Esophagus squamous epithelium (tissue), 5 donors: ENCODE measurements around the gene CACNA1I. TPM values are rescaled to one million over a fixed set of nuclear protein-coding genes. Genes with fewer than 3 reads are reported as not detected.

ENCODE experiments used
- DNase-seq: peaks from one replicate; lab custom pipeline; 2025; lab: John Stamatoyannopoulos, UW
- H3K27ac ChIP-seq, 4 donors: fragments of 200-600 bp; sonication (generic); one replicate each; pipeline ENCODE4 v1.5.1; 2016 to 2019; ENCODE audit warnings: mild to moderate bottlenecking in 1 of 4
- H3K27me3 ChIP-seq, 4 donors: fragments of 200-600 bp; sonication (generic); 1 replicate in 3 of 4; 2 replicates in 1 of 4; pipeline versions ENCODE4 v1.5.1 to v1.6.0; 2017 to 2021; ENCODE audit warnings: antibody characterized with exemption in 1 of 4
- H3K36me3 ChIP-seq, 3 donors: fragments of 200-600 bp; sonication (generic); one replicate each; pipeline ENCODE4 v1.5.1; 2016 to 2019
- H3K4me1 ChIP-seq, 3 donors: fragments of 200-600 bp; sonication (generic); one replicate each; pipeline ENCODE4 v1.5.1; 2017 to 2019
- H3K4me3 ChIP-seq, 4 donors: fragments of 200-600 bp; sonication (generic); 1 replicate in 3 of 4; 2 replicates in 1 of 4; pipeline ENCODE4 v1.5.1; 2016 to 2019; ENCODE audit warnings: mild to moderate bottlenecking in 2 of 4, moderate library complexity in 1 of 4
- H3K9me3 ChIP-seq, 3 donors: fragments of 200-600 bp; sonication (generic); one replicate each; pipeline ENCODE4 v1.5.1; 2016 to 2019
- POLR2A ChIP-seq, 4 donors: fragments of 450-650 bp; IDR thresholded peaks; one replicate each; pipeline ENCODE4 v1.6.1; 2017; ENCODE audit warnings: antibody characterized with exemption in 4 of 4, mild to moderate bottlenecking in 4 of 4, moderate library complexity in 3 of 4
- WGBS, 2 donors: methylation state at CpG; one replicate each; pipeline ENCODE4 v1.1.5; 2018; 5-methylcytosine and 5-hydroxymethylcytosine counted together
- intact Hi-C: fragments of 100-400 bp; cut with DNase I; formaldehyde crosslinking; loops from one replicate; pipeline ENCODE4 v1.15.0; 2022
- total RNA-seq, 4 donors: library from RNA; depleted of rRNA; stranded (reverse); fragments of >200 nt; gene quantifications; one replicate each; pipeline ENCODE4 v1.1.0, GENCODE V29; 2016
- TF ChIP-seq, protein P1 (sequence below), 6 experiments: fragments of 450-650 bp in 4 of 6; fragments of 200-600 bp in 2 of 6; sonication (generic) in 2 of 6; IDR thresholded peaks; one replicate each; pipeline ENCODE4 v1.5.1; 2016 to 2019; ENCODE audit warnings: antibody characterized with exemption in 6 of 6, mild to moderate bottlenecking in 4 of 6, moderate library complexity in 4 of 6
- donor health status: DM: yes; HTN: yes; CAD: no.

Gene CACNA1I
- total RNA-seq, 4 donors from 2014 or later = 0.12 to 0.38 (median 0.20) TPM

DNA sequence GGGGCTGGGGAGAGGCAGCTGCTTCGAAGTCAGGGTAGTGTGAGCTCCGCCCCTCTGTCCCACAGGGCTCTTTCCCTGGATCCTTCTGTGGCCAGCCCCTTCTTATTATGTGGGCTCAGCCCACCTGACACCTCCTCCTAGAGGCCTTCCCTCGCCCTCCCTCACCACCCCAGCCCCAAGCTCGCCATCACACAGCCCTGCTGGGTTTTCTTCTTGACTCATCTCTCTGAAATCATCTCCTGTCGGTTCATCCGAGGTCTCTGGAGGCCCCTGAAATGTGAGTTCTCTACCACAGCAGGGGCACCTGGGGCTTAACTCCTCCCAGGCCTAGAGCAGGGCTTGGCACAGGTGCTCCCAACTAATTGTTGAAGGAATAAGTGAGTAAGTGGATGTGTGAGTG is 65.2 kb downstream of the CACNA1I start:
- TF ChIP-seq, protein P1, sequence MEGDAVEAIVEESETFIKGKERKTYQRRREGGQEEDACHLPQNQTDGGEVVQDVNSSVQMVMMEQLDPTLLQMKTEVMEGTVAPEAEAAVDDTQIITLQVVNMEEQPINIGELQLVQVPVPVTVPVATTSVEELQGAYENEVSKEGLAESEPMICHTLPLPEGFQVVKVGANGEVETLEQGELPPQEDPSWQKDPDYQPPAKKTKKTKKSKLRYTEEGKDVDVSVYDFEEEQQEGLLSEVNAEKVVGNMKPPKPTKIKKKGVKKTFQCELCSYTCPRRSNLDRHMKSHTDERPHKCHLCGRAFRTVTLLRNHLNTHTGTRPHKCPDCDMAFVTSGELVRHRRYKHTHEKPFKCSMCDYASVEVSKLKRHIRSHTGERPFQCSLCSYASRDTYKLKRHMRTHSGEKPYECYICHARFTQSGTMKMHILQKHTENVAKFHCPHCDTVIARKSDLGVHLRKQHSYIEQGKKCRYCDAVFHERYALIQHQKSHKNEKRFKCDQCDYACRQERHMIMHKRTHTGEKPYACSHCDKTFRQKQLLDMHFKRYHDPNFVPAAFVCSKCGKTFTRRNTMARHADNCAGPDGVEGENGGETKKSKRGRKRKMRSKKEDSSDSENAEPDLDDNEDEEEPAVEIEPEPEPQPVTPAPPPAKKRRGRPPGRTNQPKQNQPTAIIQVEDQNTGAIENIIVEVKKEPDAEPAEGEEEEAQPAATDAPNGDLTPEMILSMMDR (IDR thresholded peaks at IDR 0.05) = no peak
- no peak for TF ChIP-seq POLR2A (IDR thresholded peaks at IDR 0.05)
- H3K27me3 ChIP-seq = peaks cover 0 to 28% (median 0%) of the 10 kb centered on the region in 4 donors
- no peaks in the 10 kb centered on the region for H3K9me3 ChIP-seq
- DNase-seq = no peak
- 71 to 86% methylated on average over 5 to 6 of the region's 6 CpGs for WGBS, 2 donors
- H3K4me1 ChIP-seq = peaks cover 0 to 24% (median 3%) of the 10 kb centered on the region in 3 donors
- H3K36me3 ChIP-seq = no peaks in the 10 kb centered on the region
- intact Hi-C loops = no loop called here
- H3K4me3 ChIP-seq = no peak overlapping the region
- H3K27ac ChIP-seq = no peak overlapping the region

DNA sequence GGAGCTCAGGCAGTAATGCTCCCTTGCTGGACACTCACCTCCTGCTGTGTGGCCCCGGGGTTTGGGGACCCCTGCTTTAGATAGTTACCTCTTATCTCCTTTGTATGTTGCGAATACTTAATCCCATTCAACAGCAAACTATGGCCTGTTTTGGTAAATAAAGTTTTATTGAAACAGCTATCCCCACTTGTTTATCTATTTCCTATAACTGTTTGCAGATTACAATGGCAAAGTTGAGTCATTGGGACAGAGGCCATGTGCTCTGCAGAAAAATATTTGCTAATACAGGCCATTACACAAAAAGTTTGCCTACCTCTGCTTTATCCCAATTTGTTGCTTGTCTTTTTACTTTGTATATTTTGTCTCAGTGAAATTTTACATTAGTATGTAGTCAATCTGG is 68.4 kb downstream of the CACNA1I start:
- peaks cover 0 to 34% (median 0%) of the 10 kb centered on the region in 4 donors for H3K27me3 ChIP-seq
- WGBS, 2 donors = 62 to 76% methylated on average over 2 of the region's 2 CpGs
- DNase-seq = no peak

DNA sequence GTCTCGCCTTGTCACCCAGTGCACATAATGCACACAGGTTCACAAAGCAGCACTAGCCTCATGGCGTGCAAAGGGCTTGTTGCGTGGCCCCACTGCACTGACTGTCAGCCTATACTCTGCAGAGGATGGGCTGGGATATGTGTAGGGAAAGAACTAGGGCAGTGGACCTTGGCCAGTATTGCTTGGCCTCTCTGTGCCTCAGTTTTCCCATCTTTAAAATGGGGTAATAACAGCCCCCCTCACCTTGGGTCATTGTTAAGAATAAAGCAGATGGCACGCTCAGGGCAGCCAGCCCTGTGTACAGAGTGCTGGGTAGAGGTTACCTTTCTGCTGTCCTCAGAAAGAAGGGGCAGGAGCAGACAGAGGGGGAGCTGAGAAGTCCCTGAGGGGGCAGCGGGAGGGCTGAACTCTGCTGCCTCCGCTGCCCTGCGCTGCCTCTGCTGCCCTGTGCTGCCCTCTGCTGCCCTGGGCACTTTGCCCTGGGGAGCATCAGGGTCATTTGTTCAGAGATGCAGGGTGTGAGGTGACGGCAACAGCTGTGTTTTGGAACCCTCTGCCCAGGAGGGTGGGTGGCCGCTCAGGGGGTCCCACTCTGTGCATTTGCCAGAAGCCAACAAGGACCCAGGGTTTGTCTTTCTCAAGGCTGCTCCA is 71.2 kb downstream of the CACNA1I start:
- intact Hi-C loops = no loop called here
- Histone ChIP-seq H3K27me3 (peaks cover 0 to 51% (median 0%) of the 10 kb centered on the region in 4 donors), H3K36me3 (no peaks in the 10 kb centered on the region), H3K4me1 (no peaks in the 10 kb centered on the region), H3K4me3 (no peak overlapping the region), H3K9me3 (no peaks in the 10 kb centered on the region), H3K27ac (no peak overlapping the region)
- 88 to 89% methylated on average over 4 to 5 of the region's 9 CpGs for WGBS, 2 donors
- TF ChIP-seq, protein P1 (IDR thresholded peaks at IDR 0.05) = no peak
- no peak for TF ChIP-seq POLR2A (IDR thresholded peaks at IDR 0.05)
- no peak for DNase-seq

More for the DNA sequence above, 68.4 kb downstream of the CACNA1I start:
- no peaks in the 10 kb centered on the region for H3K9me3 ChIP-seq
- H3K4me1 ChIP-seq = peaks cover 0 to 17% (median 0%) of the 10 kb centered on the region in 3 donors
- no peak overlapping the region for H3K4me3 ChIP-seq
- H3K27ac ChIP-seq = no peak overlapping the region
- H3K36me3 ChIP-seq = no peaks in the 10 kb centered on the region
- TF ChIP-seq POLR2A (IDR thresholded peaks at IDR 0.05) = no peak
- TF ChIP-seq, protein P1 (IDR thresholded peaks at IDR 0.05) = no peak
- intact Hi-C loops = no loop called here

DNA sequence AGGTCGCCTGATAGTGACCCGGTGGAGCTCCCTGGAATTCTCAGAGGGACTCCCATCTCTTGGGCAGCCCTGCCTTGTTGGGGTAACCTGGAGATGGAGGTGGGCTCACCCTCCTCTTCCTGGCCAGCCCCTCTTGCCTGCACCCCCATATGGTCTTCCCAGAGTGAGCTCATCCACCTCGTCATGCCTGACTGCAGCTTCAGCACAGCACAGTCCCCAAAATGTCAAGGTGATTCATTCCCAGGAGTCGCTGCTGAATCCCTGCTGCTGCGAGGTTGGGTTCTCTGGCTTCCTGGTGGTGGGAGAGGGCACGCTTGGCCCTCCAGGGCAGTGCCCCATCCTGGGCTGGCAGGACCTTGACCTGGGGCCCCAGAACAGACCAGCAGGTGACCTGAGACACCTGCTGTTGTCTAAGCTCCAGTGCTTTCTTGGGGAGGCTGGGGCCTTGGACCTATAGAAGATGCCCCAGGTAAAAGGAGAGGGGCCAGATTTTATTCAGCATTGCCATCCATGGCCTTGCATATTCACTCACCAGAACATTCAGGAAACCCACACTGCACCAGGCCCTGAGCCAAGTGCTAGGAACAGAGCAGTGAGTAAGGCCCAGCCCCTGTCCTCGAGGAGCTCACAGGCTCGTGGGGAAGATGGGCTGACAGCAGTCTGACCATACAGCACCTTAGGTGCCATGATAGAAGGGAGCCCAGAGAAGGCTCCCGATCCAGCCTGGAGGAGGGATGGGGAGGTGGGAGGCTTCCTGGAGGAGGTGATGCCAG is 72.9 kb downstream of the CACNA1I start:
- 60 to 67% methylated on average over 3 to 6 of the region's 9 CpGs for WGBS, 2 donors

More for the DNA sequence above, 72.9 kb downstream of the CACNA1I start:
- Histone ChIP-seq H3K36me3 (no peaks in the 10 kb centered on the region), H3K27ac (no peak overlapping the region), H3K9me3 (no peaks in the 10 kb centered on the region), H3K4me1 (no peaks in the 10 kb centered on the region), H3K4me3 (no peak overlapping the region), H3K27me3 (peaks cover 0 to 64% (median 0%) of the 10 kb centered on the region in 4 donors)
- TF ChIP-seq POLR2A (IDR thresholded peaks at IDR 0.05) = no peak
- TF ChIP-seq, protein P1 (IDR thresholded peaks at IDR 0.05) = no peak
- DNase-seq = no peak
- intact Hi-C loops = no loop called here
